Suprapubic skin (tissue), 3 donors: ENCODE measurements around the gene ONECUT3.

Experiments used
- CTCF ChIP-seq, 2 donors: fragments of 200-600 bp in 1 of 2; fragments of 450-650 bp in 1 of 2; sonication (generic) in 1 of 2; IDR thresholded peaks; one replicate each; pipeline ENCODE4 v1.5.1; 2016 to 2019; ENCODE audit warnings: antibody characterized with exemption in 2 of 2, mild to moderate bottlenecking in 1 of 2, moderate library complexity in 1 of 2
- EP300 ChIP-seq: sonication (generic); formaldehyde crosslinking; IDR thresholded peaks from one replicate; pipeline ENCODE4 v1.6.1; 2017; ENCODE audit warnings: antibody characterized with exemption

DNA sequence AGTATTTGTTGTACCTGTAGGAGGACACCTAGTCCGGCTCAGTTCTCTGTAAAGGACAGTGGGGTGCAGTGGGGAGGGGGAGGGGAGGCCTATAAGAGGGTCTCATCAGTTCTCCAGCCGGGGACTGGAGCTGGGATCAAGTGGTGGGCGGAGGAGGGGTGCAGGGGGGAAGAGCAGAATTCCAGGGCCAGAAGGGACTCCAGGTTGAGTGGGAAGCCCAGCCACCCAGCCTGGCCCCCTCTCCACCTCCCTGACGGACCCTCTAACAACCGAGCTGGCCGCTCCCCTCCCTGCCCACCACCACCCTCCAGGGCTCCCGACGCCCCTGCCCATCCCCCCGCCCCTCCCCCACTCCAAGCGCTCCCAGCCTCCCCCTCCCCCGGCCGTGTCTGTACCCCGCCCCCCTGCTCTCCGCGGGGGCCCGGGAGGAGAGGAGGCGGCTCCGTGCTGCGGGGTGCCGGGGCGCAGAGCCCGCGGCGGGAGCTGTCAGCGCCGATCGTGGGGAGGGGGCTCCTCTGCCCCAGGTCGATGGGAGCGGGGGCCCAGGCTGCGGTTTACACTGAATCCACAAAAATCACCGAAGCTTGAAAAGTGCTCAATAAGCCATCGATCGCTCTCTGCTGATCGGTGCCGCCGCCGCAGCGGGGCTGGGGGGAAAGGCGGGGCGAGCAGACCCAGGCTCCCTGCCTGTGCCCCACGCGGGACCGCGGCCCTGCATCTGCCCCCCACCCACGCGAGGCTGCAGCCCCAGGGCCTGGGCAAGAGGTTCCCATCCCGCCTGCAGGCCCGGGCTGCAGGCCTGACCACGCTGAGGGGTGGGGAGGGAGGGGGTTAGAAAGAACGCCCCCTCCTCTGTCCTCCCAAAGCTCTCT is 34.6 kb upstream of the ONECUT3 start:
- TF ChIP-seq CTCF (IDR thresholded peaks at IDR 0.05): no peak
- TF ChIP-seq EP300: no peak
